A673 (cell line): Measurements from ENCODE around the gene RMI2. TPM values are rescaled to one million over a fixed set of nuclear protein-coding genes. Genes with fewer than 3 reads are reported as not detected.
A peak's percentile ranks its signal among the peaks of the same experiment; 100 is the strongest.

Source experiments
- BruUV-seq: library from RNA; stranded (reverse); fragments of 400-500 nt; replicated peaks from 2 replicates; lab custom pipeline; 2021; lab: Mats Ljungman, UMichigan
- CTCF ChIA-PET: fragments of 300-600 bp; sonication (Branson Sonifier 250); formaldehyde crosslinking; loops from one replicate; lab custom pipeline; 2022; ENCODE audit warnings: antibody characterized with exemption; lab: Charles Lee
- POLR2A ChIA-PET: fragments of 300-600 bp; sonication (Branson Sonifier 250); formaldehyde crosslinking; loops from one replicate; lab custom pipeline; 2022; ENCODE audit warnings: antibody characterized with exemption; ENCODE audit not compliant: low non-redundant PET; lab: Charles Lee
- DNase-seq: peaks from one replicate; pipeline ENCODE4 v3.0.0-alpha.2; 2015; ENCODE audit warnings: low spot score
- H3K27ac ChIP-seq: fragments of 200-600 bp; sonication (generic); 2 replicates; pipeline ENCODE4 v1.5.1; 2016; ENCODE audit warnings: mixed run types, low read depth, mild to moderate bottlenecking, mixed read lengths, antibody characterized with exemption, low read length; ENCODE audit not compliant: poor library complexity, severe bottlenecking
- H3K27me3 ChIP-seq: fragments of 200-600 bp; sonication (generic); replicated peaks from 2 replicates; pipeline ENCODE4 v1.6.1; 2017; ENCODE audit warnings: mixed run types, low read depth, mild to moderate bottlenecking, mixed read lengths, antibody characterized with exemption, low read length; ENCODE audit not compliant: insufficient read depth, poor library complexity
- H3K36me3 ChIP-seq: fragments of 200-600 bp; sonication (generic); 2 replicates; pipeline ENCODE4 v1.6.1; 2016; ENCODE audit warnings: mixed run types, mild to moderate bottlenecking, mixed read lengths, antibody characterized with exemption, low read length; ENCODE audit not compliant: insufficient read depth, poor library complexity, severe bottlenecking
- H3K4me1 ChIP-seq: fragments of 200-600 bp; sonication (generic); 2 replicates; pipeline ENCODE4 v1.6.1; 2017; ENCODE audit warnings: mixed run types, mild to moderate bottlenecking, mixed read lengths, antibody characterized with exemption, low read length; ENCODE audit not compliant: insufficient read depth, poor library complexity, severe bottlenecking
- H3K4me3 ChIP-seq: fragments of 200-600 bp; sonication (generic); 2 replicates; pipeline ENCODE4 v1.5.1; 2016; ENCODE audit warnings: low read depth, mixed run types, mild to moderate bottlenecking, mixed read lengths, low read length; ENCODE audit not compliant: poor library complexity, severe bottlenecking
- H3K9me3 ChIP-seq: fragments of 200-600 bp; sonication (generic); 2 replicates; pipeline ENCODE4 v1.6.1; 2016; ENCODE audit warnings: mixed run types, low read depth, mild to moderate bottlenecking, mixed read lengths, antibody characterized with exemption, low read length; ENCODE audit not compliant: poor library complexity, severe bottlenecking
- EZH2 ChIP-seq: fragments of 200-600 bp; sonication (generic); IDR thresholded peaks from 2 replicates; pipeline ENCODE4 v1.6.1; 2017; ENCODE audit warnings: borderline replicate concordance, low read depth, mild to moderate bottlenecking, mixed read lengths, antibody characterized with exemption, low read length; ENCODE audit not compliant: poor library complexity, severe bottlenecking
- intact Hi-C: fragments of 100-400 bp; cut with micrococcal nuclease; formaldehyde crosslinking; loops from one replicate; pipeline ENCODE4 v1.10.0; 2022; ENCODE audit not compliant: unreplicated experiment
- total RNA-seq: library from RNA; stranded (reverse); gene quantifications from 2 replicates; pipeline ENCODE4 v1.2.3, GENCODE V29; 2021
- TF ChIP-seq, protein P1 (sequence below): fragments of 300-800, 200-600 bp; sonication (generic); conservative IDR thresholded peaks from 2 replicates; pipeline ENCODE4 v1.5.1; 2017; ENCODE audit warnings: low read depth, mild to moderate bottlenecking, antibody characterized with exemption, low read length, moderate library complexity, mixed read lengths

RMI2 gene
- total RNA-seq, 1 experiment from 2014 or later: 28.5 TPM

DNA sequence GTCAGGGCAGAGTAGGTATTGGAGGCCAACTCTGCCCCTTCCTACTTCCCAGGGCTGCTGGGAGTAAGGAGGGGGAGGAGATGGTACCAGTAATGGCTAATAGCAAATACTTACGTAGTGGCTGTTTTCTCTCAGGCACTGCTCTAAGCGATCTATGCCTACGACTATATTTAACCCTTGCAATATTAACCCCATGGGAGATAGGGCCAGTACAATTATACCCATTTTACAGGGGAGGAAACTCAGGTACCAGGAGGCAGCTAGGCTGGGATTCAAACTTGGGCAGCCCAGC, 50.6 kb downstream of the RMI2 start:
- Histone ChIP-seq H3K4me3 (no peak overlapping the region), H3K36me3 (no peaks in the 10 kb centered on the region), H3K4me1 (peaks cover 4% of the 10 kb centered on the region), H3K27me3 (no peaks in the 10 kb centered on the region), H3K9me3 (no peaks in the 10 kb centered on the region), H3K27ac (no peak overlapping the region)
- no peak for DNase-seq
- no TSS peak for BruUV-seq
- no peak for TF ChIP-seq EZH2
- TF ChIP-seq, protein P1, sequence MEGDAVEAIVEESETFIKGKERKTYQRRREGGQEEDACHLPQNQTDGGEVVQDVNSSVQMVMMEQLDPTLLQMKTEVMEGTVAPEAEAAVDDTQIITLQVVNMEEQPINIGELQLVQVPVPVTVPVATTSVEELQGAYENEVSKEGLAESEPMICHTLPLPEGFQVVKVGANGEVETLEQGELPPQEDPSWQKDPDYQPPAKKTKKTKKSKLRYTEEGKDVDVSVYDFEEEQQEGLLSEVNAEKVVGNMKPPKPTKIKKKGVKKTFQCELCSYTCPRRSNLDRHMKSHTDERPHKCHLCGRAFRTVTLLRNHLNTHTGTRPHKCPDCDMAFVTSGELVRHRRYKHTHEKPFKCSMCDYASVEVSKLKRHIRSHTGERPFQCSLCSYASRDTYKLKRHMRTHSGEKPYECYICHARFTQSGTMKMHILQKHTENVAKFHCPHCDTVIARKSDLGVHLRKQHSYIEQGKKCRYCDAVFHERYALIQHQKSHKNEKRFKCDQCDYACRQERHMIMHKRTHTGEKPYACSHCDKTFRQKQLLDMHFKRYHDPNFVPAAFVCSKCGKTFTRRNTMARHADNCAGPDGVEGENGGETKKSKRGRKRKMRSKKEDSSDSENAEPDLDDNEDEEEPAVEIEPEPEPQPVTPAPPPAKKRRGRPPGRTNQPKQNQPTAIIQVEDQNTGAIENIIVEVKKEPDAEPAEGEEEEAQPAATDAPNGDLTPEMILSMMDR: no peak
- intact Hi-C loops: loop anchor here (1.0 kb wide), 1 partner anchor 318 kb away; no protein-coding TSS in a partner anchor
- CTCF ChIA-PET: interaction anchor here (0.6 to 1.6 kb wide), 6 partner anchors 9 to 672 kb away, joined by 3 to 16 read pairs (median 4); no protein-coding TSS in a partner anchor
- POLR2A ChIA-PET: no interaction called here

DNA sequence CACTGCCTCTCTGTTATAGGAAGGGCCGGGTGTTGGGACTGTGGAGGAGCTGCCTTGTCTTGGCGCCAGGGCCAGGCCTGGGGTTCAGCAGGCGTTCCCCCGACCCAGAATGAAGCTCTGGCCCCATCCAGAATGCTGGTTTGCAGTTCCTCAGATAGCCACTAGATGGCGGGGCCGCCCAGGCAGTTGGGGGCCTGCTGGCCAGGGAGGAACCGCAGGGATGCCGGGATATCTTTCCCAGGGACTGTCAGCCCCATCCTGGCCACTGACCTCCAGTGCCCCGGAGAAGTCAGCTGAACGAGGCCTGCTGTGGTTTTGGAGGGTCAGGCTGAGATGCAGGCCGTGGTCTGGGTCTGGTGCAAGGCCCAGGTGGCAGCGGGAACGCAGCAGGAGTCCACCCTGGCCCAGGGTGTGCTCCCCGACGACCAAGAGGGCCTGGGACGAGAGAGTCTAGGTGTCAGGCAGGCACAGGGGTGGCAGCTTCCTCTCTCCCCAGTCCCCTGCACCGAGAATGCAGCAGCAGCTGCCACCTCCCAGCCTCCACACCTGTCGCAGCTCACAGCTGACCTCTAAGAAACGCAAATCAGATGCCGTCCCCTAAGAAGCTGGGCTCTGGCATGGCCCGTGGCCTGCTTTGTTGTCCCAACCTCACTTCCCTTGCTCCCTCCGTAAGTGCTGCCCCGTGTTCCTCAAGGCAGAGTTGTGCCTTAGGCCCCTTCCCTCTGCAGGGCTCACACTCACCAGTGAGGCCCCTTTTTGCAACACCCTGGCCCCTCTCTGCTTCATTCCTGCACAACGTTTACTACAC, 51.2 kb downstream of the RMI2 start:
- no peaks in the 10 kb centered on the region for H3K36me3 ChIP-seq

DNA sequence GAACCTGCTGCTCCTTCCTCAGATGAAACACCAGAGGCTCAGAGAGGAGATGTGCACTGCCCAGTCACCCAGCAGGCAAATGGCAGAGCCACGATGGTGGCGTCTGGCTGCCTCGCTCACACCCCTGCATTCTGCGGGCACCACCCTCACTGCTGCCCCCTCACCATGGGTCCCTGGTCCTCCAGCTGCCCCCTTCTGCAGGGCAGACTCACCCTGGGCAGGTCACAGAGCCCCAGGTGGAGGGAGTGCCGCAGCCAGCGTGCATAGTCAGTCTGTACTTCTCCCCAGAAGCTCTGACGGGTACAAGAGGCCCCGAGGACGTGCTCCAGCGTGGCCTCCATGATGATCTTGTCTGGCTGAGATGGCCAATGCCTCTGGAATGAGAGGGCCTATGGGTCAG, 52.9 kb downstream of the RMI2 start:
- Histone ChIP-seq H3K4me3 (no peak overlapping the region), H3K36me3 (no peaks in the 10 kb centered on the region), H3K27ac (no peak overlapping the region), H3K27me3 (no peaks in the 10 kb centered on the region), H3K9me3 (no peaks in the 10 kb centered on the region), H3K4me1 (no peaks in the 10 kb centered on the region)
- BruUV-seq: no TSS peak
- ChIA-PET POLR2A (no interaction called here), CTCF (no interaction called here)
- TF ChIP-seq EZH2: no peak
- TF ChIP-seq, protein P1: no peak
- intact Hi-C loops: no loop called here
- no peak for DNase-seq

More for the DNA sequence above, 51.2 kb downstream of the RMI2 start:
- no peak overlapping the region for H3K27ac ChIP-seq
- intact Hi-C loops: loop anchor here (1.0 kb wide), 1 partner anchor 318 kb away; no protein-coding TSS in a partner anchor
- DNase-seq: peak; percentile 68
- no peaks in the 10 kb centered on the region for H3K4me1 ChIP-seq
- H3K4me3 ChIP-seq: no peak overlapping the region
- TF ChIP-seq EZH2: no peak
- TF ChIP-seq, protein P1: peak; percentile 95
- ChIA-PET CTCF (interaction anchor here (0.6 to 1.6 kb wide), 6 partner anchors 9 to 672 kb away, joined by 3 to 16 read pairs (median 4); no protein-coding TSS in a partner anchor), POLR2A (interaction anchor here (0.5 kb wide), 1 partner anchor 672 kb away, joined by 3 read pairs; no protein-coding TSS in a partner anchor)
- no TSS peak for BruUV-seq
- H3K27me3 ChIP-seq: no peaks in the 10 kb centered on the region
- H3K9me3 ChIP-seq: no peaks in the 10 kb centered on the region
